ENCODE results near the gene FRMD4A. TPM values are rescaled to one million over a fixed set of nuclear protein-coding genes. Genes with fewer than 3 reads are reported as not detected.

Gene FRMD4A
- total RNA-seq, 4 donors from 2014 or later: 5.6 to 34.1 (median 19.4) TPM

DNA sequence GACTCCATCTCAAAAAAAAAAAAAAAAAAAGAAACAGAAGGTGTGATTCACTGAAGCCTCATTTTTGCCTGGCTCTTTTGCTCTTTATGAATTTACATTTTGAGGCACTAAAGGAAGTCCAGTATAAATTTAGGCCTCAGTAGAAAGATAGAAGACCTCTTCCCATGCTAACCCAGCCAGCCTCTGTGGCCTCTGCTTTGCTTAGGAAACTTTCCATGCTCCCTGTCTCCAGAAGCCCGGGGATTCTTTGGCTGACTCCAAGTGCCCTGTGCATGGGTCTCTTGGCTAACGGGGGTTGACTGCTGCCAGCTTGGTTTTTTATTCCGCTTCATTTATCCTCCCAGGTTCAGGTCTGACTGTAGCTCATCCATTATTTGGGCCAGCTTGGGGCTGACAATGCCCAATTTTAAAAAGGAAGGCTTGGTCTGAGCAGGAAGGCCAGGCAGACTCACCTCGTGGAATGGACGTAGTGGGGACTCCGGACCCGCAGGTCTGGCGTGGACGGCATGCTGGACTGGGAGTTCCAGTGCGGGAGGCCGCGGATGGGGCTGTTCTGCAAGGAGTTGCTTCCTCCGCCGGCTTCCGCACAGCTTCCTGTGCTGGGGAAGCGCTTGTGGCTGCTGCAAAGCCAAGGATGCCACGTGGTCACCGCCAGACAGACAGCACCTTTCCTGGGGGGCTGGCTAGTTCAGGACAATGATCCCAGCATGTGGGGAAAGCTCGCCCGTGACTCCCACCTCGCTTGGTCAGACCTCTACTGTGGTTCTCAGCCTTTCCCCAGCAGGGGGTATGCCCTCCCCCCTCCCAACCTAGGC is 671.6 kb downstream of the FRMD4A start:
- TF ChIP-seq POLR2A (IDR thresholded peaks at IDR 0.05): no peak
- TF ChIP-seq, protein P1, sequence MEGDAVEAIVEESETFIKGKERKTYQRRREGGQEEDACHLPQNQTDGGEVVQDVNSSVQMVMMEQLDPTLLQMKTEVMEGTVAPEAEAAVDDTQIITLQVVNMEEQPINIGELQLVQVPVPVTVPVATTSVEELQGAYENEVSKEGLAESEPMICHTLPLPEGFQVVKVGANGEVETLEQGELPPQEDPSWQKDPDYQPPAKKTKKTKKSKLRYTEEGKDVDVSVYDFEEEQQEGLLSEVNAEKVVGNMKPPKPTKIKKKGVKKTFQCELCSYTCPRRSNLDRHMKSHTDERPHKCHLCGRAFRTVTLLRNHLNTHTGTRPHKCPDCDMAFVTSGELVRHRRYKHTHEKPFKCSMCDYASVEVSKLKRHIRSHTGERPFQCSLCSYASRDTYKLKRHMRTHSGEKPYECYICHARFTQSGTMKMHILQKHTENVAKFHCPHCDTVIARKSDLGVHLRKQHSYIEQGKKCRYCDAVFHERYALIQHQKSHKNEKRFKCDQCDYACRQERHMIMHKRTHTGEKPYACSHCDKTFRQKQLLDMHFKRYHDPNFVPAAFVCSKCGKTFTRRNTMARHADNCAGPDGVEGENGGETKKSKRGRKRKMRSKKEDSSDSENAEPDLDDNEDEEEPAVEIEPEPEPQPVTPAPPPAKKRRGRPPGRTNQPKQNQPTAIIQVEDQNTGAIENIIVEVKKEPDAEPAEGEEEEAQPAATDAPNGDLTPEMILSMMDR (IDR thresholded peaks at IDR 0.05): no peak
- intact Hi-C loops (cut with DNase I; ENCODE audit: low total_unique reads): no loop called here
- H3K9me3 ChIP-seq: no peaks in the 10 kb centered on the region
- H3K27me3 ChIP-seq: no peaks in the 10 kb centered on the region
- H3K27ac ChIP-seq: peak overlapping the region; percentile 5 to 14
- H3K4me3 ChIP-seq: no peak overlapping the region
- H3K4me1 ChIP-seq: no peaks in the 10 kb centered on the region
- no peaks in the 10 kb centered on the region for H3K36me3 ChIP-seq
- DNase-seq: peak in 1 of 2 donors; percentile 26

DNA sequence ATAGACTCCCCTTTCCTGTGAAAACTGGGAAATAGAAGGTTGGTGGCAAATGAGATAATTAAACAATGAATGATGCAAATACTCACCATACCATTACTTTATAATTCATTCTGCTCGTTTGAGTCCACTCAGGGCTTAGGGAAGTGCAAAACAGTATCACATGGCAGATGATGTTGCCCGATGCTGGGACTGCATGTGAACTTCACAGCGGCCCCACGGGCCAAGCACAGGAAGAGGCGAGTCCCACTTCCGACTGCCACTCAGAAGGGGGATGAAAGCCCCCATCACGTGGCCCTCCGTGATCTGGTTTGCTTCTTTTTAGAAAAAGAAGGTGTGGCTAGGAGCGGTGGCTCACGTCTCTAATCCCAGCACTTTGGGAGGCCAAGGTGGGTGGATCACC is 672.5 kb downstream of the FRMD4A start:
- intact Hi-C loops (cut with DNase I; ENCODE audit: low total_unique reads): no loop called here

DNA sequence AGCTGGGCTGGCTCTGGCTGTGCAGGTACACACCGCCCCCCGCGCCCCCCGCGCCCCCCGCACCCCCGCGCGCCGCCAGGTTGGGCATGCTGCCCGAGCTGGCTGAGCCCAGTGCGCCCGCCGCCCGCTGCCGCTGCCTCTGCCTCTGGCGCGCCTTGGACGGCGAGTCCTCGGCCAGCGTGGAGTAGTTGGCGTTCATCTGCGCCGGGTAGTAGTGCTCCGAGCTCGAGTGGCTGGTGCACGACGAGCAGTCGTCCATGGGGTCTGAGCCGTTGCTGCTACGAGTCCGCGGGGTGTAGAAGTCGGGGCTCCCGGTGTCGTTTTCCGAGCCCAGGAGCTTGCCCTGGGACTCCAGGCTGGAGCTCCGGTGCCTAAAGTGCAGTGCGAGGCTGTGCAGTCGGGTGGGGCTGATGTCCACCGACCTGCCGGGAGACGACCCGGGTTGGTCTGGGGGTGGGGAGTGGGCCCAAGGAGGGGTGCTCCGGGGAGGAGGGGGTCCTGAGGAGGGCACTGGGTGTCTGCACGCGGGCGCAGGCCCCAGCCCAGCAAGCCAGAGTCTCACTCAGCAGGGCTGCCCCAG is 673.5 kb downstream of the FRMD4A start:
- Histone ChIP-seq H3K4me3 (no peak overlapping the region), H3K4me1 (no peaks in the 10 kb centered on the region), H3K9me3 (no peaks in the 10 kb centered on the region), H3K36me3 (no peaks in the 10 kb centered on the region), H3K27me3 (no peaks in the 10 kb centered on the region), H3K27ac (no peak overlapping the region)
- TF ChIP-seq POLR2A (IDR thresholded peaks at IDR 0.05): no peak
- TF ChIP-seq, protein P1 (IDR thresholded peaks at IDR 0.05): no peak
- DNase-seq: no peak
- intact Hi-C loops (cut with DNase I; ENCODE audit: low total_unique reads): no loop called here

More for the DNA sequence above, 672.5 kb downstream of the FRMD4A start:
- Histone ChIP-seq H3K4me1 (no peaks in the 10 kb centered on the region), H3K27me3 (no peaks in the 10 kb centered on the region), H3K4me3 (no peak overlapping the region), H3K27ac (no peak overlapping the region), H3K9me3 (no peaks in the 10 kb centered on the region), H3K36me3 (no peaks in the 10 kb centered on the region)
- no peak for DNase-seq
- TF ChIP-seq, protein P1 (IDR thresholded peaks at IDR 0.05): no peak
- no peak for TF ChIP-seq POLR2A (IDR thresholded peaks at IDR 0.05)

DNA sequence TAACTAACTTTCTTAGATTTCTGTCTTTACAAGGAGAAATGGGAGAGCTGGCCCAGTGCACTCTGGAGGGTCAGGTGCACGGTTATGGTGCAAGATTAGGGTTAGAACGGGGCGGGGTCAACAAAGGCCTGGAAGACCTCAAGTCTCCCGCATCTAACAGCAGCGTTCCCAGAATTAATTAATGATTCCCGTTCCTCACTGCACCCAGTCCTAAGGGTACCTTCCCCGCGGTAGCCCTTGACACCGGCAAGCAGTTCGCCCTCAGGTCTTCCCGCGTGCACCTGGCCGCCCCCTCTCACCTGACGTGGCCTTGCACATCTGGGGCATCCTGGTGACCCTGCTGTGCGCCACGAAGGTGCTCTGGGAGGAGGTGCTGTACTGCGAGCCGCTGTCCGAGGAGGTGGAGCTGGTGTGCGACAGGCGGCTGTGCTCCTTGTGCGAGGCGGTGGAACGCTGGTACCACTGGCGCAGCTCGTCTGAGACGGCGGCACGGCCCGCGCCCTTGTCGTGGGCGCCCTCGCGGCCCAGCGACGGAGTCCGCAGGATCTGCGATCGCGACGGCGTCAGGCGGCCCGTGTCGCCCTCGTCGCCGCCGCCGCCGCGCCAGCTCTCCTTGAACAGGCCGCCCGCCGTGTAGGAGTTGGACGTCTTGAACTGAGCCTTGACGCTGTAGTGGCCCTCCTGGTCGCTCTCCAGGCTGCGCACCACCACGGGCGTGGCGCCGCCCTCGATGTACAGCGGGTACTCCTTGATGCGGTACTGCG is 674.2 kb downstream of the FRMD4A start:
- Histone ChIP-seq H3K9me3 (no peaks in the 10 kb centered on the region), H3K4me3 (no peak overlapping the region), H3K36me3 (no peaks in the 10 kb centered on the region), H3K4me1 (no peaks in the 10 kb centered on the region), H3K27me3 (no peaks in the 10 kb centered on the region), H3K27ac (no peak overlapping the region)
- DNase-seq: no peak
- TF ChIP-seq POLR2A (IDR thresholded peaks at IDR 0.05): no peak
- TF ChIP-seq, protein P1 (IDR thresholded peaks at IDR 0.05): no peak
- intact Hi-C loops (cut with DNase I; ENCODE audit: low total_unique reads): no loop called here

DNA sequence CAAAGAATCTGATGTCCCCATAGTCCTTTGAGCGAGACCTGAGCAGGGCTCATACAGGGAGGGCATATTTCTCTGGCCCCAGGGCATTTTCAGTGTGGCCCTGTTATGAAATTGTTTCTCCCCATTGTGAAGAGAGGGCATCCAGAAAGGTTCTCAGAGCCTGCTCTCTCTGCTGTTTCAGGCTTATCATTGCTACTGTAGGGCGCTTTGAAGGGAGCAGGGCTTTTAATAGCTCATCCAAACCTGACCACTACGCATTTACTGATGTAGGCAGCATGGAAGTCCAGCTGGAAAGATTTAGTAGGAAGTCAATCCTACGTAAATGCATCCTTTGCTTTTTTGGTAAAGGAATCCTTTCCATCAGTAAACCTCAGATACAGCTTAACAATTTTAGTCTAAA is 675.9 kb downstream of the FRMD4A start:
- H3K4me3 ChIP-seq: no peak overlapping the region
- no peaks in the 10 kb centered on the region for H3K9me3 ChIP-seq
- H3K36me3 ChIP-seq: no peaks in the 10 kb centered on the region
- H3K27me3 ChIP-seq: no peaks in the 10 kb centered on the region
- intact Hi-C loops (cut with DNase I; ENCODE audit: low total_unique reads): no loop called here
- no peak for DNase-seq
- H3K4me1 ChIP-seq: no peaks in the 10 kb centered on the region
- TF ChIP-seq POLR2A (IDR thresholded peaks at IDR 0.05): no peak
- TF ChIP-seq, protein P1 (IDR thresholded peaks at IDR 0.05): no peak
- H3K27ac ChIP-seq: no peak overlapping the region

Measured in uterus (tissue), 4 donors.